SIG-M5 treated with dmso at 0.1 percent for 504 hours (cell line): ENCODE measurements around the gene PHACTR3.

Source experiments
- DNase-seq: peaks from one replicate; lab custom pipeline; 2025; ENCODE audit not compliant: unreplicated experiment; lab: John Stamatoyannopoulos, UW

PHACTR3 gene

GRCh38 chr20:59810449-59811187, 206.3 kb downstream of the PHACTR3 start:
- no peak for DNase-seq

DNA sequence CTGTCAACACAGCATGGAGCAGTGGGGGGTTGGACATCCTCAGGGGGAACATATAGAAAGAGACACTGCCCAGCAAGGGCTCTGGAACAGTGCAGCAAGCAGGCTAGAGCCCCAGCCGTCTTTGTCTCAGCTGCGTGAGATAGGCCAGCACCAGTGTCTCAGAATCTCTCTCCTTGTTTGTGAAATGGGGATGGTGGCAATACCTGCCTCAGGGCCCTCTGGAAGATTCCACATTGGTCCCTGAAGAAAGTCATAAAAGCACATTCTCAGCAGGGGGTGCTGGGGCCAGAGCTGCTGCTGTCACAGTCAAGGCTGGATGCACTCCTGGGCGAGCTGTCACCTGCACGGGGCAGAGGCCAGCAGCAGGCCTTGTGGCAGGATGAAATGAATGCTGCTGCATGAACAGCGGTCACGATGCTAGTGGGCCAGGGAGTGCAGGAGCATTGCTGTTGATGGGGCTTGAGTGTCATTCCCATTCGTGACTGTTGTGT, 207.4 kb downstream of the PHACTR3 start:
- no peak for DNase-seq

DNA sequence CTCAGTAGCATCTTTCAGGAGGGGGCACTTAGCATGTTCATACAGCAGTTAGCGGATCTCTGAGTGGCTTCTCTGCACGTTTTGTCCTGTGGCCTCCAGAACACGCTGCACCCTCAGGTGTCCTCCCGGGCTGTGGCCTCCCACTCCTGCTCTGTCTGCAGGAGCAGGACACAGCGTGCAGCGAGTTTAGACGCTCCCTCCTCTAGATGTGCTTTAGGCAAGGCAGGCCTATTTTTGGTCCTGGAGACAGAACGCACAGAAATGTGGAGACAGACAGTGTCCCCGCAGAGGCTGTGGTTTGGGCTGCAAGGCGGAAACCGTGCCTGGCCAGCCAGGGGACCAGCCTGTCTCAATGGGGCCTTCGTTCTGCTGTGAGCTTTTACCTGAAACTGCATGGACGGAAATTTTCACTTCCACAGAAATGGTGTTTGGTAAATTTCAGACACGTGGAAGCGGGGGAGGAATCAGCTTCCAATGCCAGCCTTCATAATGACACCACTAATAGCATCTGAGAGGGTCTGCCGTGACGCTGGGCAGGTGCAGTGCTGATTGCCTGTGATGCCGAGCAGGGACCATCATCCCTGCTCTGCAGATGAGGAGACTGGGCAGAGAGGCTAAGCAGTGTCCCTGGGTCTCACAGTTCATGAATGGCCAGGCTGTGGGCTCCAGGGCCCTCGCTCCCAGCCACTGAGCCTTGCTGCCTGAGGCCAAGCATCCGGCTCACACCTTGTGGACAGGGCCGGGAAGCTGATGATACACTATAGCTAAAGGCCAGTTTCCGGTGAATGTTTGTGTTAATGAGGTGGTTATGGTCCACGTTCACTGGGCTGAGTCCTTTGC, 208.2 kb downstream of the PHACTR3 start:
- no peak for DNase-seq

DNA sequence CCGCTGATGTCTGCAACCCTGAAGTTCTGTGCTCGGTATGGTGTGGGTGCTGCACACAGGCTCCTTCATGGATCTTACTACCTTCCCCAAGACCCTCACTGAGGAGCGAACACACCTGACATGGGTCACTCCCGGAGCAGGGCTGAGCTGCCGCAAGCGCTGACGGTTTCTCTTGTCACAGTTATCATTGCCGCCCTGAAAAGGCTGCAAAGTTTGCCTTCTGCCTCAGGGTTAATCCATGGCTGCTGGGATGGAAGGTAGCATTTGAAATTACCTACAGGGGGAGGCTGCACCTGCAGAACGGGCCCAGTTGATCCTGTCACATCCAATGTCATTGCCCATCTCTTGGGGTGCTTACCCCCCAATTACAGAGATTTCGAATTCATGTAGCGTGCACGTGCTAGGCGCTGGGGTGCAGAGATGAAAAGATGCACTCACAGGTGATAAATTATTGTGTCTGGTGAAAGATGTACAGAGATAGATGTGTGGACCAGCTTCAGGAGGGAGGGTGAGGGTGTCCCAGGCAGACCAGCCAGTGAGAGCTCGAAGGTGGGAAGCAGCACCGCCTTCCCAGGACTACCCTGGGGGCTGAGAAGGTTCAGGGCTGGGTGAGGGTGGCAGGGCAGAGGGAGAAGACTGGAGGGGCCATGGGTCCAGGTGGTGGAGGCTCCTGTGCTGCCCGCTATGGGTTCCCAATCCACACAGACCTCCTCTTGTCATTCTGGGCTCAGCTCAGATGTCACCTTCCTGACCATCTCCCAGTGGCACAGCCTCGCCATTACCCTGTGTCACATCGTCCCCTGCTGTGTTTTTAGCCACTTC, 209.0 kb downstream of the PHACTR3 start:
- DNase-seq: no peak

DNA sequence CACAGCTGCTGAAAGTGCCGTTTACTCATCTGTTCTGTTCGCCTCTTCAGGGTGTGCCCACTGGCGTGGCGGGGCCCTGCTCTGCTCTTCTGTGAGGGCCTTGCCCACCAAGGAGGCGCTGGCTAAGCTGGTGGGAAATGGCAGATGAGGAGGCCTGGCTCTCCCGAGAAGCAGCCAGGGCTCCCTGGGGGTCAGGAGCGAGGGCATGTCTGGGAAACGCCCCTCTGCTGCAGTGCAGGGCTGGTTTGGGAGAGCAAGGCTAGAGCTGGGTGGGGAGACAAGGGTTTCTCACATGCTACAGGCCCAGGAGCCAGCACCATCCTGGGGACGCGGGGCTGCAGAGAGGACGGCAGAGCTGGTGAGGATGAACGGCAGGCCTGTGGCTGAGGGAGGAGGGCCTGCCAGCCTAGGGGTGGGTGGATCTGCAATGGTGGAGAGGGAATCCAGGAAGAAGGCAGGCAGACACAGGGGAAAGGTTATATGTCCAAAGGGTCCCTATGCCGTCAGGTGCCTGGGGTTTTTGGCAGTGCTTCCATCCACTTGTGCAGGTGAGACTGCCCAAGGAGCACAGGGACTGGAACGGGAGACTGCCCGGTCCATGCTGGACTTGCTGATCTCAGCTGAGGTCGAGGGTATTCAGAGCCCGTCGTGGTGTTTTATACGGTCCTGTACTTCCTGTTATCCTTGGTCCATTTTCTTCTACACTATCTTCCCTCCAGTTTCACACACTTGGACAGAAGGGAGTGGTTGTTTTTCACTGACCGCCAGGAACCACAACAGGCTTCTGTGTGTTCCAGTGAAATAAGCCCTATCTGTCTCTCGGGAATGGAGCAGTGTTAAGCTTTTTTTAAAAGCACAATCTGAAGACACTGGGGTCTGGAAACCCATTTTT, 209.9 kb downstream of the PHACTR3 start:
- no peak for DNase-seq

GRCh38 chr20:59814840-59815340, 210.6 kb downstream of the PHACTR3 start:
- no peak for DNase-seq

DNA sequence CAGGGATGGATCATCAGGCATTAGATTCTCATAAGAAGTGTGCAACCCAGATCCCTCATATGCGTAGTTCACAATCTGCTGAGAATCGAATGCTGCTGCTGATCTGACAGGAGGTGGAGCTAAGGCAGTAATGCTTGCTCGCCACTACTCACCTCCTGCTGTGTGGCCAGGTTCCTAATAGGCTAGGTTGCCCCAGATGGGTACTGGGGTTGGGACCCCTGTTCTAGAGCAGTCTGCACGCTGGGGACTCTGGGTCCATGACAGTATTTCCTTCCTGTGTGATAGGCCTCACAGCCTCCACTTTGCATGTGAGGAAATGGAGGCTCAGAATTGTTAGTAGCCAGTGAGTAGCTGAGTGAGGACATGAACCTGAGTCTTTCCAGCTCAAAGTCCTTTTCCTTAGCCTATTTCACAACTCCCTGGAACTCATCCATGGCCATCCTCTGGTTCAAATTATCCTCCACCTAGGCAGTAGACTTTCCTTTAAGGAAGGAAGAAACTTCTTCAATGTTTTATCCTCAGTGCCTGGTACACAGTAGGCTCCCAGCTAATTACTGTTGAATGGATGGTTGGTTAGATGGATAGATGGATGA, 211.9 kb downstream of the PHACTR3 start:
- no peak for DNase-seq

DNA sequence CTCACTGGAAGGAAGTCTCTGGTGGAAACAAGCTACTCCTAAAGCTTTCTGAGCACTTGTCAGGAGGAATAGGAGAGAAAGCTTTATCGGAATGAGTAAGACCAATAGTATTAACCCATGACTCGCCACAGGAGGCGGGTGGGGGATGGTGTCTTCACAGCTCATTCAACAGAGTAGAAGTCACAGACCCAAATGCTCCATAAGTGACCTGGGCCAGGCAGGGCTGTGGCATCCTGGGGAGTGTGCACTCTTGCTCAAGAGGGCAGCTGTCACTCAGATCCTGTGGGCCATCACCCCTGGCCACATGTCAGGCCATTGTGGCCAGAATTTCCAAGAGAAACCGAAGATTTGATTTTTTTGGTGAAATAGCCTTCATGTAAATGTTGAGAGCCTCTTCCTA, 213.1 kb downstream of the PHACTR3 start:
- DNase-seq: no peak

DNA sequence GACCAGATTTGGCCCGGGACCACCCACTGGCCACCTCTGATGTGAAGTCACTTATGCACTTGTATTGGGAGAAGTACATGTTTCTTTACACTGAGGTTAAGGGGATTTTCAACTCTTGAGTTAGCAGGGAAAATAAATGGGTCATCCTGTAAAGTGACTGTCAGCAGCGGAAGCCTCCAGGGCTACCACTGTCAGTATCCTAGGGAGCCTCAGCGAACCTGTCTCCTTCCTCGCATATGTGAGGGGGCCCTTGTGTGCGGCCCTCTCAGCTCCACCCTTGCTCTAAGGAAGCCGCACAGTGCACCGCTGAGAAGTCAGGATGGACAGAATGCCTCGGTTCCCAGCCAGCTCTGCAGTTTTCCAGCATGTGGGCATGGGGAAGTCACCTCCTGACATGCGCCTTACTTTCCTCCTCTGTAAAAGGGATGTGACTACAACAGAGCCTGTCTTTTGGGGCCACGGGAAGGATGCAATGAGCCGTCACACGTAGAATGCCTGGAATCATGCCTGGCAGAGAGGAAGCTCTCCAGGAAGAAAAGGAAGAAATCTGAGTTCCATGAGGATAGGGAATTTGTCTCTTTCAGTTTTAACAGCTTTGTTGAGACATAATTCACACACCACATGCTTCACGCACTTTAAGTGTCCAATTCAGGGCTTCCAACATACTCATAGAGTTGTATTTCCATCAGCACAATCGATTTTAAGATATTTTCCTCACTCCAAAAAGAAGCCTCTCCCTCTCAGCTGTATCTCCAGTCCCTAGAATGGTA, 213.7 kb downstream of the PHACTR3 start:
- no peak for DNase-seq

DNA sequence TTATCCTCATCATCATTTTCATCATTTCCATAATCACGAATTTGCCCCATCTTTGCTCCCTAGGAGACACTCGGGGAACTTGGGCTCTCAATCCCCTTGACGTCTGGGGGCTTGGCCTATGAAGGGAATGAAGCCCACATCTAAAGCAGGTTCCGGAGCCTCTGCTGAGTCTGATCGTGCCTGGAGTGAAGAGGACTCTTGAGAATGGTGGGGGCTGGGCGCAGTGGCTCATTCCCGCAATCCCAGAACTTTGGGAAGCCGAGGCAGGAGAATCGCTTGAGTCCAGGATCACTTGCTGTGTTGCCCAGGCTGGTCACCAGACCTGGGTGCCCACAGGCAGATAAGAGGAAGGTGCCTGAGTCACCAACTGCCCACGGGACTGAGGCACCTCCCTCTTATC, 214.6 kb downstream of the PHACTR3 start:
- no peak for DNase-seq

DNA sequence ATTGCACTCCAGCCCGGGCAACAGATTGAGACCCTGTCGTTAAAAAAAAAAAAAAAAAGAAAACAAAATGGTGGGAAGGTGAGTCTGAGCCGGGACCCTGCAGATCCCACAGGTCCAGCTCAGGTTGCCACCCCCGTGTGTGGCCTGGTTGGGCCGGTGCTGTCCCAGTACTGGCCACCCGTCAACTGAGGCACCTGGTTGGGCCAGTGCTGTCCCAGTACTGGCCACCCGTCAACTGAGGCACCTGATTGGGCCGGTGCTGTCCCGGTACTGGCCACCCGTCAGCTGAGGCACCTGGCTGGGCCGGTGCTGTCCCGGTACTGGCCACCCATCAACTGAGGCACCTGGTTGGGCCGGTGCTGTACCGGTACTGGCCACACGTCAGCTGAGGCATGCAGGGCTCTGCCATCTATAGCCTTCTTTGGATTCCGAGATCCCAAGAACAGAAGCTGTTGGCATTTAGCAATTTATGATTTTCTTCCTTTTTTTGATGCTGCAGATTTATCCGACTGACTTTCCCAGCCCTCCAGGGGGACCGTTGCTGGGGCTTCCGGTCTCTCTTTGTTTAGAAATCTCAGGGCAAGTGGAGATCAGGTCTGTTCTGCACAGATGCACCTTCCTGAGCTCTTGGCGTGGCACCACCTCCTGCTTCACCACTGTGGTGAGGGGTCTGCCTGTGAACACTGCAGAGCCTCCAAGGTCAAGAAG, 215.3 kb downstream of the PHACTR3 start:
- no peak for DNase-seq

- no peak for DNase-seq
Observed at GRCh38 chr20:59820204-59821041, 216.1 kb downstream of the PHACTR3 start.

GRCh38 chr20:59821201-59821600, 216.9 kb downstream of the PHACTR3 start:
- no peak for DNase-seq

DNA sequence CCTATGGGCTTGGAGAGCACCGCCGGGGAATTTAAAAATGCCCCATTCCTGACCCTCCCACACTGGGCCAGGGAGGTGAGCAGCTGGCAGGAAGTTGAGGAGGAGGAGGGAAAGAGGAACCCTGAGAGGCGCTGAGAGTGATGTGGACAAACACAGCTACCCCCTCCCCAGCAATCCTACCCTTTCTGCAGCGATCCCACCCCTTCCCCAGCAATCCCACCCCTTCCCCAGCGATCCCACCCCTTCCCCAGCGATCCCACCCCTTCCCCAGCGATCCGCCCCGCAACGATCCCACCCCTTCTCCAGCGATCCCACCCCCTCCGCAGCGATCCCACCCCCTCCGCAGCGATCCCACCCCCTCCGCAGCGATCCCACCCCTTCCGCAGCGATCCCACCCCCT, 217.4 kb downstream of the PHACTR3 start:
- DNase-seq: no peak

GRCh38 chr20:59822291-59823029, 218.1 kb downstream of the PHACTR3 start:
- no peak for DNase-seq

DNA sequence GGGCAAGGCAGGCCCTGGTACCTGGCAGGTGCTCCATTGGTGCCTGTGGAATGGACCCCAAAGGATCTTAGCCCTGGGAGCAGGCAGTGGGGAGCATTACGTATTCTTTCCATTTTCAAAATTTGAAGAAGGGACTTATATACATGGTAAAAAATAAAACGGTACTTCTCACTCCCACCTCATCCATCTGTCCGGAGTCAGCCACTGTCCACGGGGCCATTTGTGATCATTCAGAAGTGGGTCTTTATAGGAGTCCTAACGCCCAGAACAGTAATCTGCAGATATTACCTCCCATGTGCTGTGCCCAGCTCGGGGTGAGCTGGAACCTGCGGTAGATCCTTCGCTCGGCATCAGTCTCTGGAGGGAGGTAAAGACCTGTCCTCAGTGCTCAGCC, 218.7 kb downstream of the PHACTR3 start:
- DNase-seq: no peak
